Lower leg skin (tissue), 4 donors: Measurements from ENCODE around the gene CCND2. TPM values are rescaled to one million over a fixed set of nuclear protein-coding genes. Genes with fewer than 3 reads are reported as not detected.

Experiments
- DNase-seq, 2 donors: peaks; one replicate each; pipeline ENCODE4 v3.0.0-alpha.2; 2019; ENCODE audit warnings: low spot score in 2 of 2
- H3K4me3 ChIP-seq: fragments of 200-600 bp; sonication (generic); 2 replicates; pipeline ENCODE4 v1.5.1; 2017; ENCODE audit warnings: mild to moderate bottlenecking, low read depth; ENCODE audit not compliant: poor library complexity, severe bottlenecking
- POLR2A ChIP-seq, 2 donors: fragments of 450-650 bp; IDR thresholded peaks; one replicate each; pipeline ENCODE4 v1.6.1; 2016 to 2017; ENCODE audit warnings: antibody characterized with exemption in 2 of 2, mild to moderate bottlenecking in 1 of 2, moderate library complexity in 1 of 2
- WGBS, 2 donors: methylation state at CpG; one replicate each; pipeline ENCODE4 v1.1.5; 2018; 5-methylcytosine and 5-hydroxymethylcytosine counted together
- intact Hi-C: fragments of 100-400 bp; cut with DNase I; formaldehyde crosslinking; loops from one replicate; pipeline ENCODE4 v1.15.0; 2023; ENCODE audit warnings: low total_unique reads
- total RNA-seq, 4 donors: library from RNA; depleted of rRNA; stranded (reverse); fragments of >200 nt; gene quantifications; one replicate each; pipeline ENCODE4 v1.1.0, GENCODE V29; 2016
- TF ChIP-seq, protein P1 (sequence below), 3 donors: fragments of 450-650 bp; IDR thresholded peaks; one replicate each; pipeline ENCODE4 v1.5.1; 2016; ENCODE audit warnings: antibody characterized with exemption in 3 of 3, mild to moderate bottlenecking in 3 of 3, moderate library complexity in 2 of 3

Gene CCND2
- total RNA-seq, 4 donors from 2014 or later = 14.5 to 29.5 (median 26.6) TPM

DNA sequence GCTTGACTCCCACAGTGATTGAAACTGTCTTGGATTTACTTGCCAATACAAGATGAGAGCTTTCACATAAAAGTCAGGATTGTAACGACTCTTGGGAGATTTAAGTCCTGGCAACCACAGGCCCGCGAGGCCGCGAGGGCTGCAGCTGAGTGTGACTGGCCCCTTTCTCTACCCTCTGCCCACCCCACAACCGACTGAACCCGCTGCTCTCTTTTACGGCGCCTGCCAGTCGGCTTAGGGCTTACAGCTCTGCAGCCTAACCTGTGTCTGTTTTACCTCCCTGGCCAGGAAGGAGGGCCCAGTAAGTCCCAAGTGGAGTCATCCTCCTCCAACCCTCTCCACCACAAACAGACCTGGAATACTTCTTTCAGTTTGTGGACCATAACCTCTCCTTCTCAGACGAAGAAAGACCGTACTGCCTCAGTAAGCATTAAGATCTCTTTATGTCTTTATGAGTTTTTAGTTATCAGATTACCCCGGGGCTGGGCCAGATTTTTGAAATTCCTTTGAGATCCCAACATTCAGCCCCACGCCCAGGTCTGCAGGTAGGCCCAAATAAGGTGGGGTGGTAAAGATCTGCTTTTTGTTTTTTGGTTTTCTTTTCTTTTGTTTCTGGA, 34.9 kb downstream of the CCND2 start:
- no peak for DNase-seq
- H3K4me3 ChIP-seq = no peak overlapping the region
- WGBS, 2 donors = 48 to 54% methylated on average over 14 of the region's 14 CpGs
- intact Hi-C loops = no loop called here
- TF ChIP-seq, protein P1, sequence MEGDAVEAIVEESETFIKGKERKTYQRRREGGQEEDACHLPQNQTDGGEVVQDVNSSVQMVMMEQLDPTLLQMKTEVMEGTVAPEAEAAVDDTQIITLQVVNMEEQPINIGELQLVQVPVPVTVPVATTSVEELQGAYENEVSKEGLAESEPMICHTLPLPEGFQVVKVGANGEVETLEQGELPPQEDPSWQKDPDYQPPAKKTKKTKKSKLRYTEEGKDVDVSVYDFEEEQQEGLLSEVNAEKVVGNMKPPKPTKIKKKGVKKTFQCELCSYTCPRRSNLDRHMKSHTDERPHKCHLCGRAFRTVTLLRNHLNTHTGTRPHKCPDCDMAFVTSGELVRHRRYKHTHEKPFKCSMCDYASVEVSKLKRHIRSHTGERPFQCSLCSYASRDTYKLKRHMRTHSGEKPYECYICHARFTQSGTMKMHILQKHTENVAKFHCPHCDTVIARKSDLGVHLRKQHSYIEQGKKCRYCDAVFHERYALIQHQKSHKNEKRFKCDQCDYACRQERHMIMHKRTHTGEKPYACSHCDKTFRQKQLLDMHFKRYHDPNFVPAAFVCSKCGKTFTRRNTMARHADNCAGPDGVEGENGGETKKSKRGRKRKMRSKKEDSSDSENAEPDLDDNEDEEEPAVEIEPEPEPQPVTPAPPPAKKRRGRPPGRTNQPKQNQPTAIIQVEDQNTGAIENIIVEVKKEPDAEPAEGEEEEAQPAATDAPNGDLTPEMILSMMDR (IDR thresholded peaks at IDR 0.05) = no peak
- TF ChIP-seq POLR2A (IDR thresholded peaks at IDR 0.05) = no peak

DNA sequence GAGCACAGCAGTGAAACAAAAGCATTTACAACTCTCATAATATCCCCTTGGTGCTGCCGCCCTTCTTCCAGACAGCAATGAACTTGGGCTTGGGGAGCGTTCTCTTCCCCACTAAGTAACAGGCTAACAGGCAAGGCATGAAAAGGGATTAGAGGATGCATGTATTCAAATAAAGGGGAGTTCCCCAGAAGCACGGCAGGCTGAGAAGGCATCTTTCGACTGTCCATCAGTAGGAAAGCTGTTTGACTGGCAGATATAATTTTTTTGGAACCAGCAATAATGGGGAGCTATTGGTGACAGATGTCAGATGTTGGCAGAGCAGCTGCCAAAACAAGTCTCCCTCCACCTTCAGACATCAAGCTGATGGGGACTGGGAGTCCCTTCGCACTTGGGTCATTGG, 38.2 kb downstream of the CCND2 start:
- no peak for DNase-seq
- WGBS, 2 donors = 84 to 88% methylated on average over 5 of the region's 5 CpGs
- no peak overlapping the region for H3K4me3 ChIP-seq
- intact Hi-C loops = no loop called here
- TF ChIP-seq POLR2A (IDR thresholded peaks at IDR 0.05) = no peak
- TF ChIP-seq, protein P1 (IDR thresholded peaks at IDR 0.05) = no peak

DNA sequence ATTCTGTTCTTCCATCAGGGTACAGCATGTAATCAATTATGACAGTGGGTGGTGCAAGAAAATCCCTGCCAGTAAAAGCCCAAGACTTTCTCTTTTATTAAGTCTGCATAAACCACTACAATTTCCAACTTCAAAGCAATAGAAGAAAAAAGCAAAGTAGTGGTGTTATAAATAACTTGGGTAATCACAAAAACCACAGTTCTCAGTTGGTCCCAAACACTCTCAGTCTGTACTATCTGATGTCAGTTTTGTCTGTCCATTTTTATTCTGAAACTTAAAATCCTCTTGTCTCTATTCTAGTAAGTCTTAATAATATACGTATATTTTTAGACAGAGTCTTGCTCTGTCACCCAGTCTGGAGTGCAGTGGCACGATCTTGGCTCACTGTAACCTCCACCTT, 38.7 kb downstream of the CCND2 start:
- no peak for DNase-seq
- no peak overlapping the region for H3K4me3 ChIP-seq
- TF ChIP-seq POLR2A (IDR thresholded peaks at IDR 0.05) = no peak
- TF ChIP-seq, protein P1 (IDR thresholded peaks at IDR 0.05) = no peak
- intact Hi-C loops = no loop called here
- 73 to 92% methylated on average over 2 of the region's 2 CpGs for WGBS, 2 donors

DNA sequence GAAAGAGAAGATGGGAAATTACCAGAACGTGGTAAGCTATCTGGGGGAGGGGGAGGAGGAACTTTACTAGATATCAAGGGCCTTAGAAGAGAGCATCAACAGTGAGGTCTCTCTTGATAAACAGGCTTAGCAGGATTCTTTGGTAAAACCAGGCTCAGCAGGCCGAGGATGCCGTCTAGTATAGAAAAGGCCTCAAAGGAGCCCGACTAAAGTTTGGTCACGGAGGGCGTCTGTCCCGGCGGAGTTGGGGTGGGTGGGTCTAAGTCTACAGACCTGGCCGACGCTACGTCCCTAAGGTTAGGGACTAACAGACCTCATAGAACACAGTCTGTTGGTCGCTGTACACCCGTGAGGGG, 46.9 kb downstream of the CCND2 start:
- 0% methylated on average over 8 to 13 of the region's 13 CpGs for WGBS, 2 donors
- TF ChIP-seq, protein P1 (IDR thresholded peaks at IDR 0.05) = no peak
- no peak for TF ChIP-seq POLR2A (IDR thresholded peaks at IDR 0.05)
- no peak overlapping the region for H3K4me3 ChIP-seq
- no peak for DNase-seq
- intact Hi-C loops = no loop called here

DNA sequence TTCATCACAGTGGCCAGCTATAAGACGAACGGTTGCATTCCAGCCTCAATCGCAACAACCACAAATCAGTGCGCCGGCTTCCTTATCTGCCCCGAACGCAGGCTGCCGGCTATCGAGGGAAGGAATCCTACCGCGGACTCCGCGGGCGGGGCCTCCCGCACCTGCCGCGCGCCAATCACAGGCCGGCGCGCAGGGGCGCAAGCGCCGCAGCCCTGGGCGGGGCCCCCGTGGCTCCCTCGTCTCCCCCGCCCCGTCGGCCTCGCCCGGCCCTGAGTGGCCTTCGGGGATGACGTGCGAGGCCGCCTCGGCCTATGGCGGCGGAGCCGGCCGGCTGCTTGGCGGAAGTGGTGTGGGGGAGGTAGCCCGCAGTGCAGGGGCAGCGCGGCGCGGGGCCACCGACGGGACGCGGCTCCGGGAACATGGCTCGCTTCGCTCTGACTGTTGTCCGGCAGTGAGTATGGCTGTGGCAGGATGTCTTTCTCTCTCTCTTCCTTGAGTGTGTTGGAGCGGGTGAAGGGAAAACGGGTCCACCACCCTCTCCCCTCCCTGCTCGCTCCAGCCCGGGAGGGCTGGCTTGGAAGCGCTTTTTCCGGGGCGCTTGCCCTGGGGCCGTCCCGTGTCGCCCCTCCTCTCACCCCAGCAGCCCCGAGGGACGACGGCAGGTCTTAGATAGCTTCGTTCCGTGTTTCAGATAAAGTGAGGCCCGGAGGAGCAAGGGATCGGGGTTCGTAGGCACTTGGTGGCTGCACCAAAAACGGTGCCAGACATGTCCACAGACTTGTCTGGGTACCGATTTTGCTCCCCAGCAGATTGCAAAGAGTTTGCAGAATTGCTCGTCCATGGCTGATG, 47.5 kb downstream of the CCND2 start, which contains the start of gene TIGAR:
Gene TIGAR (plus strand): TSS at position 361 of the 849 bp plus-strand sequence. CDS start 59 bp downstream, at position 420.
- DNase-seq = peak; percentile 86 to 98
- H3K4me3 ChIP-seq = peak within 1 kb of the TSS; percentile 74
- 0 to 1% methylated on average over 25 to 27 of the region's 76 CpGs for WGBS, 2 donors
- TF ChIP-seq, protein P1 (IDR thresholded peaks at IDR 0.05) = no peak
- no peak for TF ChIP-seq POLR2A (IDR thresholded peaks at IDR 0.05)
- intact Hi-C loops = no loop called here
